ENCODE measurements around the gene MSL2.

GRCh38 chr3:136161516-136161915 lies 34.6 kb downstream of the MSL2 start:
- TF ChIP-seq POLR2AphosphoS5 (IDR thresholded peaks at IDR 0.05) (no peak), CTCF (IDR thresholded peaks at IDR 0.05) (no peak), EP300 (IDR thresholded peaks at IDR 0.05) (no peak)

Measured in suprapubic skin (tissue), 4 donors.